ENCODE results near the gene KLF12. TPM values are rescaled to one million over a fixed set of nuclear protein-coding genes. Genes with fewer than 3 reads are reported as not detected.

Gene KLF12
- total RNA-seq, 1 experiment from 2014 or later: 8.5 TPM

DNA sequence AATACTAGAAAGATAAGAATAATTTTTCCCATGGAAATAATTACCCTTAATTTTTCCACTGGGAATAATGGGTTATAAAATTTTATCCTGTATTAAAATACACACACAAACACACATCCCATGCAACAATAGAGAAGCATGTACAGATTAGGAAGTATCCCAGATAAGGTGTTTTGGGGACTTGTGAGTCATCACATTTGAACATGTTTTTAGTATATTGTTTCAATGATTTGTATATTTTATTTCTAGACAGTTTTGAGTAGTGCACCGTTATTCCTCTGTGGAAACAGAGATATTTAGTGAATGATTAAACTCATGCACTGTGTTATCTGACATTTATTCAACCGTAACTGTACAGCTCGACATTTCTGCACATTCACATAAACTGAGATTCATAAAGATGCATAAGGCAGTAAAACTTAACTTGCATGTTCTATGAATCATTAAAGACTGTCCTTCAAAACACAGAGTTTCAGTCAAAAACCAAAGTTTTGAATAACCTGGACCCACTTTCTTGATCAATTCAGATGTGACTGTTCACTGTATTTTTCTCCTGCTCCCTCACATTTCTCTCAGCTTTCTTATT is 30.1 kb downstream of the KLF12 start:
- H3K27ac Mint-ChIP-seq: no peak overlapping the region
- H3K27me3 Mint-ChIP-seq (ENCODE audit: low read depth): no peaks in the 10 kb centered on the region
- peaks cover 23% of the 10 kb centered on the region for H3K9me3 Mint-ChIP-seq
- ChIA-PET CTCF (no interaction called here), POLR2A (no interaction called here)
- H3K4me3 Mint-ChIP-seq: no peak overlapping the region
- peaks cover 15% of the 10 kb centered on the region for H3K36me3 Mint-ChIP-seq
- ATAC-seq (no peak), DNase-seq (ENCODE audit: low spot score) (no peak)
- TF ChIP-seq, protein P1, sequence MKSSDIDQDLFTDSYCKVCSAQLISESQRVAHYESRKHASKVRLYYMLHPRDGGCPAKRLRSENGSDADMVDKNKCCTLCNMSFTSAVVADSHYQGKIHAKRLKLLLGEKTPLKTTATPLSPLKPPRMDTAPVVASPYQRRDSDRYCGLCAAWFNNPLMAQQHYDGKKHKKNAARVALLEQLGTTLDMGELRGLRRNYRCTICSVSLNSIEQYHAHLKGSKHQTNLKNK (CRISPR knock-in tag; IDR thresholded peaks at IDR 0.05): no peak
- TF ChIP-seq, protein P2, sequence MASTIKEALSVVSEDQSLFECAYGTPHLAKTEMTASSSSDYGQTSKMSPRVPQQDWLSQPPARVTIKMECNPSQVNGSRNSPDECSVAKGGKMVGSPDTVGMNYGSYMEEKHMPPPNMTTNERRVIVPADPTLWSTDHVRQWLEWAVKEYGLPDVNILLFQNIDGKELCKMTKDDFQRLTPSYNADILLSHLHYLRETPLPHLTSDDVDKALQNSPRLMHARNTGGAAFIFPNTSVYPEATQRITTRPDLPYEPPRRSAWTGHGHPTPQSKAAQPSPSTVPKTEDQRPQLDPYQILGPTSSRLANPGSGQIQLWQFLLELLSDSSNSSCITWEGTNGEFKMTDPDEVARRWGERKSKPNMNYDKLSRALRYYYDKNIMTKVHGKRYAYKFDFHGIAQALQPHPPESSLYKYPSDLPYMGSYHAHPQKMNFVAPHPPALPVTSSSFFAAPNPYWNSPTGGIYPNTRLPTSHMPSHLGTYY (CRISPR knock-in tag; IDR thresholded peaks at IDR 0.05): no peak
- no peak for TF ChIP-seq ZNF416 (CRISPR knock-in tag; IDR thresholded peaks at IDR 0.05)
- no peak for TF ChIP-seq GTF2I (CRISPR knock-in tag; conservative IDR thresholded peaks at IDR 0.05)
- no peak for TF ChIP-seq ZNF317 (CRISPR knock-in tag; IDR thresholded peaks at IDR 0.05; ENCODE audit: borderline replicate concordance, low read depth)
- TF ChIP-seq ZNF263 (CRISPR knock-in tag; IDR thresholded peaks at IDR 0.05; ENCODE audit: low read depth): no peak
- TF ChIP-seq NFATC4 (CRISPR knock-in tag; IDR thresholded peaks at IDR 0.05): no peak
- TF ChIP-seq, protein P3, sequence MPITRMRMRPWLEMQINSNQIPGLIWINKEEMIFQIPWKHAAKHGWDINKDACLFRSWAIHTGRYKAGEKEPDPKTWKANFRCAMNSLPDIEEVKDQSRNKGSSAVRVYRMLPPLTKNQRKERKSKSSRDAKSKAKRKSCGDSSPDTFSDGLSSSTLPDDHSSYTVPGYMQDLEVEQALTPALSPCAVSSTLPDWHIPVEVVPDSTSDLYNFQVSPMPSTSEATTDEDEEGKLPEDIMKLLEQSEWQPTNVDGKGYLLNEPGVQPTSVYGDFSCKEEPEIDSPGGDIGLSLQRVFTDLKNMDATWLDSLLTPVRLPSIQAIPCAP (CRISPR knock-in tag; IDR thresholded peaks at IDR 0.05): no peak
- TF ChIP-seq PRRX2 (CRISPR knock-in tag; IDR thresholded peaks at IDR 0.05): no peak
- no peak for TF ChIP-seq MXD4 (CRISPR knock-in tag; IDR thresholded peaks at IDR 0.05; ENCODE audit: borderline replicate concordance)
- TF ChIP-seq ATF1 (CRISPR knock-in tag; IDR thresholded peaks at IDR 0.05): no peak
- TF ChIP-seq, protein P4, sequence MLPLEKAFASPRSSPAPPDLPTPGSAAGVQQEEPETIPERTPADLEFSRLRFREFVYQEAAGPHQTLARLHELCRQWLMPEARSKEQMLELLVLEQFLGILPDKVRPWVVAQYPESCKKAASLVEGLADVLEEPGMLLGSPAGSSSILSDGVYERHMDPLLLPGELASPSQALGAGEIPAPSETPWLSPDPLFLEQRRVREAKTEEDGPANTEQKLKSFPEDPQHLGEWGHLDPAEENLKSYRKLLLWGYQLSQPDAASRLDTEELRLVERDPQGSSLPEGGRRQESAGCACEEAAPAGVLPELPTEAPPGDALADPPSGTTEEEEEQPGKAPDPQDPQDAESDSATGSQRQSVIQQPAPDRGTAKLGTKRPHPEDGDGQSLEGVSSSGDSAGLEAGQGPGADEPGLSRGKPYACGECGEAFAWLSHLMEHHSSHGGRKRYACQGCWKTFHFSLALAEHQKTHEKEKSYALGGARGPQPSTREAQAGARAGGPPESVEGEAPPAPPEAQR (CRISPR knock-in tag; IDR thresholded peaks at IDR 0.05): no peak
- TF ChIP-seq, protein P5, sequence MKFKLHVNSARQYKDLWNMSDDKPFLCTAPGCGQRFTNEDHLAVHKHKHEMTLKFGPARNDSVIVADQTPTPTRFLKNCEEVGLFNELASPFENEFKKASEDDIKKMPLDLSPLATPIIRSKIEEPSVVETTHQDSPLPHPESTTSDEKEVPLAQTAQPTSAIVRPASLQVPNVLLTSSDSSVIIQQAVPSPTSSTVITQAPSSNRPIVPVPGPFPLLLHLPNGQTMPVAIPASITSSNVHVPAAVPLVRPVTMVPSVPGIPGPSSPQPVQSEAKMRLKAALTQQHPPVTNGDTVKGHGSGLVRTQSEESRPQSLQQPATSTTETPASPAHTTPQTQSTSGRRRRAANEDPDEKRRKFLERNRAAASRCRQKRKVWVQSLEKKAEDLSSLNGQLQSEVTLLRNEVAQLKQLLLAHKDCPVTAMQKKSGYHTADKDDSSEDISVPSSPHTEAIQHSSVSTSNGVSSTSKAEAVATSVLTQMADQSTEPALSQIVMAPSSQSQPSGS (CRISPR knock-in tag; IDR thresholded peaks at IDR 0.05; ENCODE audit: borderline replicate concordance, low read depth): no peak
- no peak for TF ChIP-seq CBFB (CRISPR knock-in tag; IDR thresholded peaks at IDR 0.05; ENCODE audit: low read depth)
- TF ChIP-seq, protein P6, sequence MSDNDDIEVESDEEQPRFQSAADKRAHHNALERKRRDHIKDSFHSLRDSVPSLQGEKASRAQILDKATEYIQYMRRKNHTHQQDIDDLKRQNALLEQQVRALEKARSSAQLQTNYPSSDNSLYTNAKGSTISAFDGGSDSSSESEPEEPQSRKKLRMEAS (CRISPR knock-in tag; IDR thresholded peaks at IDR 0.05): no peak
- TF ChIP-seq, protein P7, sequence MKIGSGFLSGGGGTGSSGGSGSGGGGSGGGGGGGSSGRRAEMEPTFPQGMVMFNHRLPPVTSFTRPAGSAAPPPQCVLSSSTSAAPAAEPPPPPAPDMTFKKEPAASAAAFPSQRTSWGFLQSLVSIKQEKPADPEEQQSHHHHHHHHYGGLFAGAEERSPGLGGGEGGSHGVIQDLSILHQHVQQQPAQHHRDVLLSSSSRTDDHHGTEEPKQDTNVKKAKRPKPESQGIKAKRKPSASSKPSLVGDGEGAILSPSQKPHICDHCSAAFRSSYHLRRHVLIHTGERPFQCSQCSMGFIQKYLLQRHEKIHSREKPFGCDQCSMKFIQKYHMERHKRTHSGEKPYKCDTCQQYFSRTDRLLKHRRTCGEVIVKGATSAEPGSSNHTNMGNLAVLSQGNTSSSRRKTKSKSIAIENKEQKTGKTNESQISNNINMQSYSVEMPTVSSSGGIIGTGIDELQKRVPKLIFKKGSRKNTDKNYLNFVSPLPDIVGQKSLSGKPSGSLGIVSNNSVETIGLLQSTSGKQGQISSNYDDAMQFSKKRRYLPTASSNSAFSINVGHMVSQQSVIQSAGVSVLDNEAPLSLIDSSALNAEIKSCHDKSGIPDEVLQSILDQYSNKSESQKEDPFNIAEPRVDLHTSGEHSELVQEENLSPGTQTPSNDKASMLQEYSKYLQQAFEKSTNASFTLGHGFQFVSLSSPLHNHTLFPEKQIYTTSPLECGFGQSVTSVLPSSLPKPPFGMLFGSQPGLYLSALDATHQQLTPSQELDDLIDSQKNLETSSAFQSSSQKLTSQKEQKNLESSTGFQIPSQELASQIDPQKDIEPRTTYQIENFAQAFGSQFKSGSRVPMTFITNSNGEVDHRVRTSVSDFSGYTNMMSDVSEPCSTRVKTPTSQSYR (CRISPR knock-in tag; IDR thresholded peaks at IDR 0.05): no peak
- TF ChIP-seq, protein P8, sequence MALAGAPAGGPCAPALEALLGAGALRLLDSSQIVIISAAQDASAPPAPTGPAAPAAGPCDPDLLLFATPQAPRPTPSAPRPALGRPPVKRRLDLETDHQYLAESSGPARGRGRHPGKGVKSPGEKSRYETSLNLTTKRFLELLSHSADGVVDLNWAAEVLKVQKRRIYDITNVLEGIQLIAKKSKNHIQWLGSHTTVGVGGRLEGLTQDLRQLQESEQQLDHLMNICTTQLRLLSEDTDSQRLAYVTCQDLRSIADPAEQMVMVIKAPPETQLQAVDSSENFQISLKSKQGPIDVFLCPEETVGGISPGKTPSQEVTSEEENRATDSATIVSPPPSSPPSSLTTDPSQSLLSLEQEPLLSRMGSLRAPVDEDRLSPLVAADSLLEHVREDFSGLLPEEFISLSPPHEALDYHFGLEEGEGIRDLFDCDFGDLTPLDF (CRISPR knock-in tag; IDR thresholded peaks at IDR 0.05): no peak
- no peak for TF ChIP-seq EMX1 (CRISPR knock-in tag; IDR thresholded peaks at IDR 0.05)
- TF ChIP-seq ZNF671 (CRISPR knock-in tag; IDR thresholded peaks at IDR 0.05): no peak
- H3K4me1 Mint-ChIP-seq: peaks cover 3% of the 10 kb centered on the region

Data from WTC11 (cell line).